ENCODE data around the gene DMGDH.
"Not testable (repeated sequence)": the region's sequence is repeated elsewhere in the genome, so short reads cannot be mapped to it uniquely, and the experiment has no call there.

Gene DMGDH

DNA sequence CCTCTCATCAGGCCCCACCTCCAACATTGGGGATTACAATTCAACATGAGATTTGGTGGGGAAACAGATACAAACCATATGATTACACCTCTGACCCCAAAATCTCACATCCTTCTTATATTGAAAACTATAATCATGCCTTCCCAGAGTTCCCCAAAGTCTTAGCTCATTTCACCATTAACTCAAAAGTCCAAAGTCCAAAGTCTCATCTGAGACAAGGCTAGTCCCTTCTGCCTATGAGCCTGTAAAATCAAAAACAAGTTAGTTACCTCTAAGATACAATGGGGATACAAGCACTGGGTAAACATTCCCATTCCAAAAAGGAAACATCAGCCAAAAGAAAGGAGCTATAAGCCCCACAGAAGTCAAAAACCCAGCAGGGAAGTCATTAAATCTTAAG, 57.6 kb downstream of the DMGDH start:
- DNase-seq (ENCODE audit: low read depth in 3 of 3) = no peak

DNA sequence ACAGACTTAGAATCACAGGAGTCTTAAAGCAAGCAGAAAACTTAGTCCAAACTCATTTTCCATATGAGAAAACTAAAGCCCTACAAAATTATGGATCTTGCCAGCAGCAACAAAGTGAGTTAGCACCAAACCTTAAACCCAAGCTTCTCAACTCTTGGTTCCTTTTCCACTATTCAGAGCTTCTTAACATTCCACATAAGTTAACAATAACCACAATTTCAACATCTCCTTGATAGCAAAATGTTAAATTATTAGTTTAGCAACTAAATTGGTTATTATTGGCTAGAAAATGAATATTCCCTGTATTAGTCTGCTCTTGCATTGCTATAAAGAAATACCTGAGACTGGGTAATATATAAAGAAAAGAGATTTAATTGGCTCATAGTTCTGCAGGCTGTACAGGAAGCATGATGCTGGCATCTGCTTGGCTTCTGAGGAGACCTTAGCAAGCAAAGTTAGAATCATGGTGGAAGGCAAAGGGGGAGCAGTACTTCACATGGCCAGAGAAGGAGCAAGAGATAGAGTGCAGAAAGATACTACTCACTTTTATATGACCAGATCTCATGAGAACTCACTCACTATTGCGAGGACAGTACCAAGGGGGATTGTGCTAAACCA, 58.1 kb downstream of the DMGDH start:
- no peak for DNase-seq (ENCODE audit: low read depth in 3 of 3)

DNA sequence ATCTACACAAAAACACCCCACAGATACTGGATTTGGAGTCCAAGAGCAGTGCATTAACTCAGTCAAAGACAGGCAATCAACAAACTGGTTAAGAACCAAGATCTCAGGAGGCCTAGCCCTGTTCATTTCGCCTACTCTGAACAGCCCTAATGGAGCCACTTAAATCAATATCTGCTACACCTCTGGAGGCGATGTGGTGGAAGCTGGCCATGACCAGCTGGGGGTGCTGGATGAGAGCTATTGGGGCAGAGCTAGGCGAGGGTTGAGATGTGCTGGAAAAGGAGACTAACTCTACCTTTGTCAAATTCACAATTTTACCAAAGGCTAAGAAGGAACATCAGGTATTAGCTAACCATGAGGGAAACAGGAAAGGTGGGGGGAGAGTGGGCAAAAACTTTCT, 61.1 kb downstream of the DMGDH start:
- no peak for DNase-seq (ENCODE audit: low read depth in 3 of 3)

DNA sequence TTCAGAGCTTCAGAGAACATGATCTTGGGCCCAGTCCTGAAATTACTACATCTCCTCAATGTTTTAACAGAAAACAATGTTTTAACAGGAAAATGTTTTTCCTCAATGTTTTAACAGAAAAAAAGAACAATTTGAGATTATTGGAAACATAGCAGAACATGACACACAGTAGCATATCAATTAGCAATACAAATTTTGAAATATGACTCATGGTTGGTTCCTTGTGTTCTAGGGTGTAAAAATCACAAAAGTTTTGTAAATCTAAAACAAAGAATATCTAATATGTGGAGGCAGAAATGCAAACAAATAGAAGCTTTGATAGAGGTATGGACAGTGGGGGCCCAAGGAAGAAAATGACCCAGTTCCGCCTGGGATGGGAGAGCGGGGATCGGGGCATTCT, 61.6 kb downstream of the DMGDH start:
- no peak for DNase-seq (ENCODE audit: low read depth in 3 of 3)

DNA sequence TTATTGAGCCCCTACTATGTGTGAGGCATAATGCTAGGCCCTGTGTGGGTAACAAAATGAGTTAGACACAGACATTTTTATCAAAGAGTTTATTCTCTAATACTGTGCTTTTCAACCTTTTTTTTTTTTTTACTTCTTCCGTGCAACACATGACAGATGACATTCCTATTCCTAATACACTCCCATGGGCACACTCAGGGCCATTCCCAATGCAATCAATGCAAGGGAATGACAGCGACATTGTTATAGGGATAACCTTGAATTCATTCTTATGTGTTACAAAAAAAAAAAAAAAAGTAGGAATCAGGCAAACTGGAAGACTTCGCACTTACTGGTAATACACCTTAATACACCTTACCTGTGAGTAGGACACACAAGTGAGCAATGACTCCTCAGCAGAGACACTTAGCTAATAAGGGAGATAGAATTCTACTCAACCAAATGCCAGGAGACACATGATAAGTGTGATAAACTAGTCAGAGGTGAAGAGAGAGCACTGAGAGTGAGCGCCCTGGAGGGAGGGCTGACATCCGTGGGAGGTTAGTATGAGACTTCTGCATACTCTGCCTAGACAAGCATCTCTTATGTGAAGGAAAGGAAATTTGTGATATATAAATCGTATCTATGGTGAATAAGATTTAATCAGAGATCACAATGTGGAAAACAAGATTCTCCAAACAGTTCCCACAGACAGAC, 63.4 kb downstream of the DMGDH start:
- DNase-seq (ENCODE audit: low read depth in 3 of 3) = no peak

DNA sequence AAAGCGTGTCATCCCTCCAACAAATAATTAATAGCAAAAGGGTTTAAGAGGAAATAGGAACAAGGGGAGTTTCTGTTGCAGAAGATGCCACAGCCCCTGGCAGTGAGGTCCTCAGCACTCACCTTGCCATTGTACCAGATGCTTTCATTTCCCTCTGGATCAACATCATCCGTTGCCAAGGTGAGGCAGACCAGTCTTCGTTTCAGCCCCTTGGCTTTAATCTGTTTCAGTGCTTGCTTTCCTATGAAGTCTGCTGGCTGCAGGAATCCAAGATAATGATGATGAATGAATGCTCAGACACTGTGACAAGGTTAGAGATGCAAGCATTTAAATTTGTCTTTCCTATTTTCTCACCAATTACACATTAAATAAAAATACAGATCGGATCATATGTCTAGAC, 64.3 kb downstream of the DMGDH start:
- DNase-seq (ENCODE audit: low read depth in 3 of 3) = no peak

DNA sequence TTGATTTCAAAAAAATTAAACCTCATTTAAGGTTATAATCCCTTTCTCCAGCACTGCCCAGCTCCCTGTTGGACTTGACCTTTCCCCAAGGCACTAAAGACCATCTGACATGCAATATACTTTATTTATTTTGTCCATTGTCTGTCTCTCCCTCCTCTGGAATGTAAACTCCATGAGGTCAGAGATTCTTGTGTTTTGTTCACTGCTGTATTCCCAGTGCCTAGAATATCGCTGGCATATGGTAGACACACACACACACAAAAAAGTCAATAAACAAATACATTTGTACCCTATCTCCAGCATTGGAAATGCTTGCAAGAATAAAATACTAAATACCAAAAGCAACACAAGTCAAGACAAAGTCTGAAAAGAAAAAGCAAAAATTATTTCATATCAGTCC, 67.1 kb downstream of the DMGDH start:
- DNase-seq (ENCODE audit: low read depth in 3 of 3) = no peak

DNA sequence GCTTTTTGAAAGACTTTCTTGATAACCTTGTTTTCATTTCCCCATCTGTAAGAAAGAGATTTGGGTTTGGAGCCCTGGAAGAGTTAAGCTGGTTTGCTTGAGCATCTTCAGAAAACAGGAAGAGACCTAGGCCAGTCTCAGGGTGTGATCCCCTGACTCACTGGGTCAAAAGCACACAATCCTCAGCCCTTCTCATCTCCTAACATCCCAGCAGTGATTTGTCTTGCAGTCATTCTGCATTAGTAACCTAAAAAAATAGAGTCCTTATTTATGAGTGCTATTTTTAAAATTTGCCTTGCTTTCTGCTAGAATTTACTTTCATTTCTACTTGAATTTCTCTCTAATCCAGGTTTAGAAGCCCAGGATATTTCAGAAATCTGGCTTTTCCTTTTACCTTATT, 68.0 kb downstream of the DMGDH start:
- no peak for DNase-seq (ENCODE audit: low read depth in 3 of 3)

DNA sequence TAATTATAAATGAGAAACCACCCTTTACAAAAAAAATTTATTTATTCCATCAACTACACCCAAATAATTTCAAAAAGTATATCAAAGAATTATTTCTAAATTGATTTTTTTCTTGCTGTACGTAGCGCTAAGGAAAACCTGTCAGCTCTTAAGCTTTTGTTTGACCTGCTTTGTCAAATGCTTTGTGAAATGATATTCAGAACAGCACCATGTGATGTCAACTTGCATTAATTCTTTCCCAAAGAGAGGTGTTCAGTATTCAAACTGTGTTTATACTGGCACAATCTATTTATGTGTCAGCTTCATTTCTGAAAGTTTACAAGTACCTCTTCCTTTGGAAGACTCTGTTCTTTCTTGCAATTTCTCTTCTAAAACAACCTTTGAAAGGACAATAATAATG, 72.4 kb downstream of the DMGDH start:
- DNase-seq (ENCODE audit: low read depth in 3 of 3) = no peak

DNA sequence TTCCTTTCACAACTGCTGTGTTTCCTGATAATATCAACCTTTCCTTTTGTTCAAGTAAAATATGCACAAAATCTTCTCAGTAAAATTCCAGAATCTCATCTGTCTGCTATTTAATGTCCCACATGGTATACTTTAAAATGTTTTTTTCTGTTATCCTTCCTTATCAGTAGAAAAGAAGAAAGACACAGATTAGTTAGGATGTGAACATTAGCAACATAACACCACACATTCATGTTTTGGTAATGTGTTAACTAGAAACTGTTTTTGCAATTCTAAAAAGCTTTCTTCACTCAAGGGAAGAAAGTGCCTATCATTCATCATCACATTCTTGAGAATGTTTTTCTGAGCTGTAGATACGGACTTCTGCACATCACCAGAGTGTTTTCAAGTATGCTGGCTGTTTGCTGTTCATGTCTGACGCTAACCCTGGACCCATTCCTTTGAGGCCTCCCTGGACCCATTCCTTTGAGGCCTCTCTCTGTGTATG, 73.9 kb downstream of the DMGDH start:
- DNase-seq (ENCODE audit: low read depth in 3 of 3) = no peak

DNA sequence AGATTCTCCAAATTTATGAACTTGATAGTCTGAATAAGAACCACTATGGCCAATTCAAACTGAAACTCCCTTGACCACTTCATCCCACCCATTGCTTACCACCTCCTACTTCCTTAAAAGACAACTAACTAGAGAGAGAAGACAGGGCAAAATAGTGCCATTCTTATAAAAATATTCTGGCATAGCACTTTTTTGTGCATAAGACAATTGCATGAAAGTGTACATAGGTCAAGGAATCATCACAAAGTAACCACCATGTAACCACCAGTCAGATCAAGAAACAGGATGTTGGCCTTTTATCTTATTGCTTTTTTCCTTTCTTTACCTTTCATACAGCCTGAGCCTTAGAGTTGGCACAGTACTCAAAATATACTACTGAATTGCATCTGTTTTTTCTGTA, 76.3 kb downstream of the DMGDH start:
- no peak for DNase-seq (ENCODE audit: low read depth in 3 of 3)

DNA sequence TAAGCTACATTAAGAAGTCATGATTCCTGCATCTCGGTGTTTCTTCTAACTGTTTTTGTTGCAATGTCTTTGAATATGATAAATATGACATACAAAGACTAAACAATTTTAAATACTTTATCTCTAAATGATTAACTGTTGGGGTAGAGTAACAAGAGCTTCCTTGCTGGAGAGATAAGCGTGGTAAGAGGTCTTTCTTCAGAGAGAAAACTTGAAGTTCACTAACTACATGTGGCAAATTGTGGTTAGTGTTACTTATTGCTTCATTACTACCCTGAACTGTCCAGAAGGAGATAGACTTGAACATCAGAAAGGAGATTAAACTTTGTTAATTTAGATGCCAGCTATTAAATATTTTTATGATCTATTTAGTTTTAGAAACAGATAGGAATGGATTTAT, 77.3 kb downstream of the DMGDH start:
- no peak for DNase-seq (ENCODE audit: low read depth in 3 of 3)

DNA sequence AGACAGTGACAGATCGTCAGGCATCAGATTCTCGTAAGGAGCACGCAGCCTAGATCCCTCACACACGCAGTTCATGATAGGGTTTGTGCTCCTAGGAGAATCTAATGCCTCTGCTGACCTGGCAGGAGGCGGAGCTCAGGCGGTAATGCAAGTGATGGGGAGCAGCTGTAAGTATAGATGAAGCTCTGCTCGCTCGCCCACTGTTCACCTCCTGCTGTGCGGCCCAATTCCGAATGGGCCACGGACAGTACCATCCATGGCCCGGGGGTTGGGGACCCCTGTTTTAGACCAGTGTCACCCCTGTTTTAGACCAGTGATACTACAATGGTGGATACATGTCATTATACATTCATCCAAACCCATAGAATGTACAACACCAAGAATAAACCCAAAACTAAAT, 80.4 kb downstream of the DMGDH start:
- DNase-seq (ENCODE audit: low read depth in 3 of 3) = no peak

DNA sequence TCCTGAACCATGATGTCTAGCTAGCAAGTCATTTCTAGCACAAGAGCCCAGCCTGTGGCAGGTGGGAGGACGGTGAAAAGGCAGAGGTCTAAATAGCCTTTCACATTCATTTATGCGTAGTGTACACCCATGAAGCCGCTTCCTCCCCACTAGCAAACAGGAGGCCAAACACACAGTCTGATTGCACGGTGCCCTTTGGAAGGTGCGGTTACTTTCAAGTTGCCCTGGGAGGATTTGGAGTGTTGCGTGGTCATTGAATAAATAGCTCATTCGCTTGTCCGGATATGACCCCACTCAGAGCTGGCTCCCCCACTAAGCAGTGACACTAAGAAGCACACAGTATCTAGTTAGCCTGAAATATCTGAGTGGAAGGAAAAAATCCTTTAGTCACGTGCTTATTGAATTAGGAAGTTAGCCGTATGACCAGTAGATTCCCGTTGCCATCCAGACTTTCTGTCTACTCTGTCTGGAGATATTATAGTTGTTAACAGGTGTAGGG, 83.7 kb downstream of the DMGDH start:
- DNase-seq (ENCODE audit: low read depth in 3 of 3) = peak; percentile 24 to 62 (median 34)

DNA sequence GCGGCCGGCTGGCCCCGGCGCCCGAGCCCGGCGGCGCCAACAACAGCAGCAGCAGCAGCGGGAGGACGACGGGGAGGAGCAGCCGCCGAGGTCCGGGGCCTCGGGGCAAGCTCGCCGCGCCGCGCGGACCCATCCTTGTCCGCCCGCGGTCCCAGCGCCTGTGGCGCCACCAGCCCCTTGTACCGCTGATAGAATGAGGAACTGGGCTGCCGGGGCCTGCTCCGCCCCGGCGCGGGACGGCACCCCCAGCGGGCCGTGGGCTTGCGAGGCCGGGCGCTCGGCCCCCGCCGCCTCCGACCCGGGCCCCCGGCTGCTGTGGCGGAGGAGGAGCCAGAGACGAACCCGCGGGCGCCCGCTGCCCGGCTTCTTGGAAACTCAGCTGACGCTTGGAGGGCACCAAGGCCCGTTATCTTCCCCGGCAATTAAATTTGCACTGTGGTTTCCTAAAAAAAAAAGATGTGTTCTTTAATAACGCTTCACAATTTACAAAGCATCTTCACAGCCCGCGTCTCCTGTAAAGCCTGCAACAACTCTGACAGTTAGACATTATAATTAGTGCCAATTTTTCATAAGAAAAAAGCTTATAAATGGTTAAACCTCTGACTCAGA, 84.3 kb downstream of the DMGDH start, which contains the start of gene ARSB:
TSS of gene ARSB (minus strand) at position 195 of the 609 bp plus-strand sequence. CDS start at position 133, 62 bp downstream.
- peak; percentile 20 to 60 (median 21) for DNase-seq (ENCODE audit: low read depth in 3 of 3)

DNA sequence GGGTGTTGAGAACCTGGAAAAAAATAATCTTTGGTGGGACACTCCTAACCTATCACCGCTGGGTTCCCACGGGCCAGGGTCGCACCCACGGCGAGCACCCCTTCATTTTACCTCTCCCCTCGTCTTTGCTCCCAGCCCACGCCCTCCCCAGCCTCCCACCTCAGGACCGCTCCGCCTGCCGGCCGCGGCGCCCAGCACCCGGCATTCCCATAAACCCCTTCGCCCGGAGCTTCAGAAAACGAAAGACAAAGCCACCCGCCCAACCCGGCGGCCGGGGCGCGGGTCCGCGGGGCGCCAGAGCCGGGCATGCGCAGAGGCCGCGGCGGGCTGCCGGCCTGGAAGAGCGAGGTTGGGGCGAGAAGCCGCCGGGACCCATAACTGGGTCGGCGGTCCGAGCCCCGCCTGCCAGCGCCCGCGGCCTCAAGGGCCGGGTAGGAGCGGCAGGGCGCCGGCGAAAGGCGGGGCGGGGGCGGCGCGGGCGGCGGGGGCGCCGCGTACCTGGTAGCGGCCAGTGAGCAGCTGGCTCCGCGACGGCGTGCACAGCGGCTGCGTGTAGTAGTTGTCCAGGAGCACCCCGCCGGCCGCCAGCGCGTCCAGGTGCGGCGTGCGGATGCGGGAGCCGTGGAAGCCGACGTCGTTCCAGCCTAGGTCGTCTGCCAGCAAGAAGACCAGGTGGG, 84.9 kb downstream of the DMGDH start:
- peak; percentile 55 to 78 (median 73) for DNase-seq (ENCODE audit: low read depth in 3 of 3)

DNA sequence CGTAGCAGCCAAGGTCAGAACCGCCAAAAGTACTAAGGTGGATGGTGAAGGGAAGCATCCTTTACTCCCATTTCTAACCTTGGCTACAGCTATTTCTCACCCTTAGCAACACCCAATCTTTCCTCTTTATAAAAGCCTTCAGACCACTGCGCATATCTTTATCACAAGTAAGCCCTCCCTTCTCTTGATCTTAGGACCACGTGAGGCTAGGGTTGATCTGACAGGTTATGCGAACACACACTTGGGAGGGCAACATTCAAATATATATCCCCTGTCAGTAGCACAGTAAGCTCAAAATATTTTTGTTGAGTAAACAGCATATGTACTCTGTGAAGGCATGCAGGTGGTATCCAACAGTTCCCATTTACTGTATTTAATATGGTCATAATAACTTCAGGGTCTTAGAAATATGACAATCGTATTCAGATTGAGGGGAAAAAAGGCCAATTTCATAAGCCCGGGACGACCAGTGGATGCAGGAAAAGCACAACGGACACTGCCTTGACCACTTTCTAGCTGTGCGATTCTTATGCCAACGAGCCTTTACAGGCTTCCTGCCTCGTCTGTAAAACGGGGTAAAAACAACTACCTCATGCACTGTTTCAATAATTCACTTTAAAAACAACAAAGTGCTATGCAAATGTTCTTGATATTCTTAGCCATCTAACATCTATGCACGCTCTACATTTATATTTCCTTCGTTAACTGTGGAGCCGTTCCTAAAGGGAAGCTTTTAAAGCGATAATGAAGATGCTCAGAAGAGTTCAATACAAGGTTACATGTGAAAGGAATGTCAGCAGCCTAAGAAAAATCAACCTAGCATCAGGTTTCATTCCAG, 85.7 kb downstream of the DMGDH start:
- no peak for DNase-seq (ENCODE audit: low read depth in 3 of 3)

DNA sequence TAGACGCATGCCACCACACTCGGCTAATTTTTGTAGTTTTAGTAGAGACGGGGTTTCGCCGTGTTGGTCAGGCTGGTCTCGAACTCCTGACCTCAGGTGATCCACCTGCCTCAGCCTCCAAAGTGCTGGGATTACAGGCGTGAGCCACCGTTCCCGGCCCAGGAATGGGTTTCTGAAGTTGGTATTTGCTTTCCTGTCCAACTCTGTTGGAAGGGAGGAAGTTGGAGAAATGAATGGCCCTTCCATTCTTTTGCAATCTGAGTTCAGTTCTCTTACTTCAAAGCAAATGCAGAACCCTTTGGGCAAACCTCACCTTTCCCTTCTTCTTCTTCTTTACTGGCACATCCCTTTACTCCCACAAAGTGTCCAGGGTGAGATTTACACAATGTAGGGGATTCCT, 86.3 kb downstream of the DMGDH start:
- not testable (repeated sequence) for DNase-seq (ENCODE audit: low read depth in 3 of 3)

DNA sequence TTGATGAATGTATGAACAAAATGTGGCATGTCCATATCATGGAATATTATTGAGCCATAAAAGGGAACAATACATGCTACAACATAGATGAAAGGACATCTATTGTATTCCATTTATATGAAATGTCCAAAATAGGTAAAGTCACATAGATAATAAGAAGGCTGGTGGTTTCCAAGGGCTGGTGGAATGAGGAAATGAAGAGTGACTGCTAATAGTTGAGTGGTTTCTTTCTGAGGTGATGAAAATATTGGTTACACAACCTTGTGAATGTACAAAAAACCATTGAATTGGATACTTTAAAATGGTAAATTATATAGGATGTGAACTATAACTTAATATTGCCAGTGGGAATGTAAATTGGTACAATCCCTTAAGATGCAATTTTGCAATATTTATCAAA, 89.6 kb downstream of the DMGDH start:
- no peak for DNase-seq (ENCODE audit: low read depth in 3 of 3)

DNA sequence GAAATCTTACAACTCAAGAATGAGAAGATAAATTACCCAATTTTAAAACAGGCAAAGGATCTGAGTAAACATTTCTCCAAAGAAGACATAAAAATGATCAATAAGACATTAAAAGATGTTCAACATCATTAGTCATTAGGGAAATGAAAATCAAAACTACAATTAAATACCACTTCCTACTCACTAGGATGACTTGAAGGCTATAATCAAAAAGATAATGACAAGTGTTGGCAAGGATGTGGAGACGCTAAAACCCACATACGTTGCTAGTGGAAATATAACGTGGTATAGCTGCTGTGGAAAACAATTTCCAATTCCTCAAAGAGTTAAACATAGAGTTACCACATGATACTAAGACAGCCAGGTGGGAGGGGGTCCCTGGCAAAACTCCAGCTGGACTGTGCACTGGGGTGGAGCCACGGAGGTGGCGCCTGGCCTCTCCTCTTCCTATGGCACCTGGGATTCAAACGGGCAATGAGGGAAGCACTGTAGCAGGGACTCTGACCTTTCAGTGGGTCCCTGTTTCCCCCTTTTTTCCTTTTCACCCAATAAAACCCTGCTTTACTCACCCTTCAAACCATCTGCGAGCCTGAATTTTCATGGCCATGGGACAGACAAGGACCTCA, 90.2 kb downstream of the DMGDH start:
- DNase-seq (ENCODE audit: low read depth in 3 of 3) = no peak

DNA sequence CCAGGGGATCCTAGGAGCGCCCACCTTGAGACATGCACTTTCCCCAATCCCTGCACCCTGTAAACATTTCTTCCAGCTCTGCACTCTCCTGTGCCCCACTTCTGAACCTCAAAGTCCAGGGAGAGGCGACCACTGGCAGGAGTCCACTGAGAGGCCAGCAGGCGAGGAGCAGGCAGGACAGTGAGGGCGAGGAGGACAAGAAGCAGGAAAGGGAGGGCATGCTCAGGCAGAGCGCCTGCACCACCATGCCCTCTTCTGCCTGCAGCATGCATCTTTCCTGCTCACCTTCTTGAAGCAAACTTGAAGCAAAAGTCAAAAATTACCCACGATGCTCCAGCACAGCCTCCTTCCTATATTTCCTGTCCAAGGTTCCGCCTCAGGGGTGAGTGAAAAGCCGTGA, 94.4 kb downstream of the DMGDH start:
- DNase-seq (ENCODE audit: low read depth in 3 of 3) = no peak

Measured in stimulated activated CD4-positive, alpha-beta T cell treated with anti-CD3 and anti-CD28 coated beads, TNF-alpha, amount 100 ng/mL, for 24 hours (primary cell).